Ishikawa (cell line): ENCODE measurements around the gene PSMB4.

ENCODE experiments used
- EP300 ChIP-seq: IDR thresholded peaks from 2 replicates; pipeline ENCODE4 v1.6.1; 2012; ENCODE audit warnings: borderline replicate concordance
- FOXM1 ChIP-seq: IDR thresholded peaks from 2 replicates; pipeline ENCODE4 v1.6.1; 2012; ENCODE audit warnings: low read depth, borderline replicate concordance
- RAD21 ChIP-seq: IDR thresholded peaks from 2 replicates; pipeline ENCODE4 v1.6.1; 2012; ENCODE audit warnings: low read depth
- TAF1 ChIP-seq: IDR thresholded peaks from 2 replicates; pipeline ENCODE4 v1.6.1; 2012; ENCODE audit warnings: low read depth, mild to moderate bottlenecking
- TCF12 ChIP-seq: IDR thresholded peaks from 2 replicates; pipeline ENCODE4 v1.6.1; 2012; ENCODE audit warnings: low read depth
- TF ChIP-seq, protein P1 (sequence below): IDR thresholded peaks from 2 replicates; pipeline ENCODE4 v1.6.1; 2012; ENCODE audit warnings: low read depth, mild to moderate bottlenecking
- TF ChIP-seq, protein P2 (sequence below): IDR thresholded peaks from 2 replicates; pipeline ENCODE4 v1.6.1; 2012

DNA sequence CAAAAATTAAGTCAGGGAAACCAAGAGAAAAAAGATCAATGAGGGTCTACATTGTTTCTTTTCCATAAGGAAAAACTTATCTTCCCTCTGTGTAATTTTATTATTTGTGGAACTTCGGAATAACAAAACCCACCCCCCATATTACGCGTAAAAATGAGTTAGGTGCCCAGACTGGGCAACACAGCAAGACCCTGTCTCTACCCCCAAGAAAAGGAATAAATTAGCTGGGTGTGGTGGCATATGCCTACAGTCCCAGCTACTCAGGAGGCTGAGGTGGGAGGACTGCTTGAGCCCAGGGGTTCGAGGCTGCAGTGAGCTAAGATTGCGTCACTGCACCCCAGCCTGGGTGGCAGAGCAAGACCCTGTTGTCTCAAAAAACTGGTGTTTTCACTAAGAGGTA is 20.4 kb downstream of the PSMB4 start:
- TF ChIP-seq, protein P1, sequence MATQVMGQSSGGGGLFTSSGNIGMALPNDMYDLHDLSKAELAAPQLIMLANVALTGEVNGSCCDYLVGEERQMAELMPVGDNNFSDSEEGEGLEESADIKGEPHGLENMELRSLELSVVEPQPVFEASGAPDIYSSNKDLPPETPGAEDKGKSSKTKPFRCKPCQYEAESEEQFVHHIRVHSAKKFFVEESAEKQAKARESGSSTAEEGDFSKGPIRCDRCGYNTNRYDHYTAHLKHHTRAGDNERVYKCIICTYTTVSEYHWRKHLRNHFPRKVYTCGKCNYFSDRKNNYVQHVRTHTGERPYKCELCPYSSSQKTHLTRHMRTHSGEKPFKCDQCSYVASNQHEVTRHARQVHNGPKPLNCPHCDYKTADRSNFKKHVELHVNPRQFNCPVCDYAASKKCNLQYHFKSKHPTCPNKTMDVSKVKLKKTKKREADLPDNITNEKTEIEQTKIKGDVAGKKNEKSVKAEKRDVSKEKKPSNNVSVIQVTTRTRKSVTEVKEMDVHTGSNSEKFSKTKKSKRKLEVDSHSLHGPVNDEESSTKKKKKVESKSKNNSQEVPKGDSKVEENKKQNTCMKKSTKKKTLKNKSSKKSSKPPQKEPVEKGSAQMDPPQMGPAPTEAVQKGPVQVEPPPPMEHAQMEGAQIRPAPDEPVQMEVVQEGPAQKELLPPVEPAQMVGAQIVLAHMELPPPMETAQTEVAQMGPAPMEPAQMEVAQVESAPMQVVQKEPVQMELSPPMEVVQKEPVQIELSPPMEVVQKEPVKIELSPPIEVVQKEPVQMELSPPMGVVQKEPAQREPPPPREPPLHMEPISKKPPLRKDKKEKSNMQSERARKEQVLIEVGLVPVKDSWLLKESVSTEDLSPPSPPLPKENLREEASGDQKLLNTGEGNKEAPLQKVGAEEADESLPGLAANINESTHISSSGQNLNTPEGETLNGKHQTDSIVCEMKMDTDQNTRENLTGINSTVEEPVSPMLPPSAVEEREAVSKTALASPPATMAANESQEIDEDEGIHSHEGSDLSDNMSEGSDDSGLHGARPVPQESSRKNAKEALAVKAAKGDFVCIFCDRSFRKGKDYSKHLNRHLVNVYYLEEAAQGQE = no peak
- TF ChIP-seq RAD21 (no peak), EP300 (no peak), TCF12 (no peak), TAF1 (no peak), FOXM1 (no peak)
- TF ChIP-seq, protein P2, sequence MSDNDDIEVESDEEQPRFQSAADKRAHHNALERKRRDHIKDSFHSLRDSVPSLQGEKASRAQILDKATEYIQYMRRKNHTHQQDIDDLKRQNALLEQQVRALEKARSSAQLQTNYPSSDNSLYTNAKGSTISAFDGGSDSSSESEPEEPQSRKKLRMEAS = no peak
